T1000 (cell line): ENCODE results near the gene PPP1R18.
"Not testable (repeated sequence)": the region's sequence is repeated elsewhere in the genome, so short reads cannot be mapped to it uniquely, and the experiment has no call there.

ENCODE experiments used
- DNase-seq: peaks from one replicate; lab custom pipeline; 2025; ENCODE audit warnings: mixed read lengths; lab: John Stamatoyannopoulos, UW

The PPP1R18 gene

GRCh38 chr6:30719791-30720737, 33.6 kb upstream of the PPP1R18 start, which contains the start of gene TUBB:
TSS of gene TUBB (plus strand) at chr6:30720352. CDS start at chr6:30720507, 155 bp downstream.
- peak; percentile 93 for DNase-seq

GRCh38 chr6:30719356-30719755, 32.9 kb upstream of the PPP1R18 start:
- no peak for DNase-seq

GRCh38 chr6:30717845-30718720, 31.6 kb upstream of the PPP1R18 start:
- DNase-seq, result not testable (repeated sequence)

- peak; percentile 99 for DNase-seq
These were observed 30.8 kb upstream of the PPP1R18 start, which contains the start of gene MDC1 for GRCh38 chr6:30717129-30717844. TSS of gene MDC1 (minus strand) at chr6:30717281. CDS start at chr6:30715175, 2,106 bp downstream.

- DNase-seq, result no peak
These were observed 30.4 kb upstream of the PPP1R18 start for GRCh38 chr6:30716879-30717128.

- DNase-seq, result no peak
These were observed 27.8 kb upstream of the PPP1R18 start for GRCh38 chr6:30714263-30714662.

- no peak for DNase-seq
These were observed 26.0 kb upstream of the PPP1R18 start for GRCh38 chr6:30712441-30712945.

GRCh38 chr6:30711758-30712380, 25.4 kb upstream of the PPP1R18 start:
- DNase-seq, result no peak

GRCh38 chr6:30709101-30709868, 22.8 kb upstream of the PPP1R18 start:
- no peak for DNase-seq

- no peak for DNase-seq
These were observed 20.9 kb upstream of the PPP1R18 start for GRCh38 chr6:30707281-30707850.

- DNase-seq, result no peak
These were observed 19.2 kb upstream of the PPP1R18 start for GRCh38 chr6:30705620-30706019.

GRCh38 chr6:30703821-30704220, 17.4 kb upstream of the PPP1R18 start:
- no peak for DNase-seq

- no peak for DNase-seq
These were observed 16.6 kb upstream of the PPP1R18 start for GRCh38 chr6:30703011-30703410.

GRCh38 chr6:30700340-30700739, 13.9 kb upstream of the PPP1R18 start:
- DNase-seq, result no peak

GRCh38 chr6:30696432-30696831, 10.0 kb upstream of the PPP1R18 start:
- no peak for DNase-seq

GRCh38 chr6:30691208-30691847, 4.9 kb upstream of the PPP1R18 start:
- no peak for DNase-seq

- peak; percentile 83 for DNase-seq
These were observed 4.2 kb upstream of the PPP1R18 start, which contains the start of gene NRM for GRCh38 chr6:30690403-30691207. TSS of gene NRM (minus strand) at chr6:30690984. CDS start at chr6:30690974, 10 bp downstream.

- DNase-seq, result no peak
These were observed 3.5 kb upstream of the PPP1R18 start for GRCh38 chr6:30689985-30690384.
